Left lung (tissue), 10 donors: ENCODE data around the gene CARMIL1. TPM values are rescaled to one million over a fixed set of nuclear protein-coding genes. Genes with fewer than 3 reads are reported as not detected.

ENCODE experiments used
- ATAC-seq: fragments of 200-7000 bp; cut with Tn5 transposase; one replicate; pipeline ENCODE4 v1.9.1; 2020; ENCODE audit warnings: moderate library complexity
- DNase-seq, 4 donors: peaks; one replicate each; pipeline ENCODE4 v3.0.0-alpha.2; 2013 to 2020
- H3K27ac ChIP-seq, 2 donors: fragments of 200-600 bp; sonication (generic) in 1 of 2; one replicate each; pipeline versions ENCODE4 v1.5.0 to v1.8.0; 2020 to 2021
- H3K27me3 ChIP-seq, 2 donors: fragments of 200-600 bp; sonication (generic) in 1 of 2; one replicate each; pipeline versions ENCODE4 v1.5.0 to v1.8.0; 2020 to 2021
- H3K36me3 ChIP-seq, 2 donors: fragments of 200-600 bp; sonication (generic) in 1 of 2; one replicate each; pipeline versions ENCODE4 v1.5.0 to v1.8.0; 2020 to 2021
- H3K4me1 ChIP-seq, 2 donors: fragments of 200-600 bp; one replicate each; pipeline ENCODE4 v1.8.0; 2021
- H3K4me3 ChIP-seq, 2 donors: fragments of 200-600 bp; sonication (generic) in 1 of 2; one replicate each; pipeline versions ENCODE4 v1.5.0 to v1.8.0; 2020 to 2021; ENCODE audit warnings: mild to moderate bottlenecking in 1 of 2
- H3K9me3 ChIP-seq, 2 donors: fragments of 200-600 bp; sonication (generic) in 1 of 2; one replicate each; pipeline versions ENCODE4 v1.5.0 to v1.8.0; 2020 to 2021
- intact Hi-C, 2 donors: fragments of 100-400 bp; cut with DNase I; formaldehyde crosslinking; loops; one replicate each; pipeline versions ENCODE4 v1.11.2 to v1.14.2; 2022
- polyA plus RNA-seq, 6 donors: library from polyadenylated mRNA; unstranded; fragments of 120-200 nt; gene quantifications; one replicate each; pipeline ENCODE4 v1.2.1, GENCODE V29; 2013; ENCODE audit not compliant: insufficient read length in 6 of 6
- total RNA-seq, 2 donors: library from RNA; stranded (reverse); fragmentation: NEBNext Ultra II Directional; extraction: Animal tissue kit (Norgen Biotek cat#: 25700); gene quantifications; one replicate each; pipeline ENCODE4 v1.2.1, GENCODE V29; 2021
- TF ChIP-seq, protein P1 (sequence below), 2 donors: fragments of 200-600 bp; sonication (generic) in 1 of 2; IDR thresholded peaks; one replicate each; pipeline versions ENCODE4 v1.5.0 to v1.8.0; 2021; ENCODE audit warnings: antibody characterized with exemption in 2 of 2
- donor health status: DM: no; HTN: yes; CAD: no.
- donor health status: DM: no; HTN: no; CAD: no.

The CARMIL1 gene
- total and polyA plus RNA-seq, 8 donors: 16.4 to 32.8 (median 27.4) TPM

- Histone ChIP-seq H3K4me3 (no peak overlapping the region), H3K27ac (no peak overlapping the region), H3K4me1 (peaks cover 0 to 7% of the 10 kb centered on the region in 2 donors), H3K27me3 (no peaks in the 10 kb centered on the region), H3K9me3 (no peaks in the 10 kb centered on the region), H3K36me3 (no peaks in the 10 kb centered on the region)
- DNase-seq: no peak
- no peak for ATAC-seq
- TF ChIP-seq, protein P1, sequence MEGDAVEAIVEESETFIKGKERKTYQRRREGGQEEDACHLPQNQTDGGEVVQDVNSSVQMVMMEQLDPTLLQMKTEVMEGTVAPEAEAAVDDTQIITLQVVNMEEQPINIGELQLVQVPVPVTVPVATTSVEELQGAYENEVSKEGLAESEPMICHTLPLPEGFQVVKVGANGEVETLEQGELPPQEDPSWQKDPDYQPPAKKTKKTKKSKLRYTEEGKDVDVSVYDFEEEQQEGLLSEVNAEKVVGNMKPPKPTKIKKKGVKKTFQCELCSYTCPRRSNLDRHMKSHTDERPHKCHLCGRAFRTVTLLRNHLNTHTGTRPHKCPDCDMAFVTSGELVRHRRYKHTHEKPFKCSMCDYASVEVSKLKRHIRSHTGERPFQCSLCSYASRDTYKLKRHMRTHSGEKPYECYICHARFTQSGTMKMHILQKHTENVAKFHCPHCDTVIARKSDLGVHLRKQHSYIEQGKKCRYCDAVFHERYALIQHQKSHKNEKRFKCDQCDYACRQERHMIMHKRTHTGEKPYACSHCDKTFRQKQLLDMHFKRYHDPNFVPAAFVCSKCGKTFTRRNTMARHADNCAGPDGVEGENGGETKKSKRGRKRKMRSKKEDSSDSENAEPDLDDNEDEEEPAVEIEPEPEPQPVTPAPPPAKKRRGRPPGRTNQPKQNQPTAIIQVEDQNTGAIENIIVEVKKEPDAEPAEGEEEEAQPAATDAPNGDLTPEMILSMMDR (IDR thresholded peaks at IDR 0.05): no peak
- intact Hi-C loops: no loop called here
Measured at GRCh38 chr6:25288518-25288917, 9.3 kb downstream of the CARMIL1 start.

DNA sequence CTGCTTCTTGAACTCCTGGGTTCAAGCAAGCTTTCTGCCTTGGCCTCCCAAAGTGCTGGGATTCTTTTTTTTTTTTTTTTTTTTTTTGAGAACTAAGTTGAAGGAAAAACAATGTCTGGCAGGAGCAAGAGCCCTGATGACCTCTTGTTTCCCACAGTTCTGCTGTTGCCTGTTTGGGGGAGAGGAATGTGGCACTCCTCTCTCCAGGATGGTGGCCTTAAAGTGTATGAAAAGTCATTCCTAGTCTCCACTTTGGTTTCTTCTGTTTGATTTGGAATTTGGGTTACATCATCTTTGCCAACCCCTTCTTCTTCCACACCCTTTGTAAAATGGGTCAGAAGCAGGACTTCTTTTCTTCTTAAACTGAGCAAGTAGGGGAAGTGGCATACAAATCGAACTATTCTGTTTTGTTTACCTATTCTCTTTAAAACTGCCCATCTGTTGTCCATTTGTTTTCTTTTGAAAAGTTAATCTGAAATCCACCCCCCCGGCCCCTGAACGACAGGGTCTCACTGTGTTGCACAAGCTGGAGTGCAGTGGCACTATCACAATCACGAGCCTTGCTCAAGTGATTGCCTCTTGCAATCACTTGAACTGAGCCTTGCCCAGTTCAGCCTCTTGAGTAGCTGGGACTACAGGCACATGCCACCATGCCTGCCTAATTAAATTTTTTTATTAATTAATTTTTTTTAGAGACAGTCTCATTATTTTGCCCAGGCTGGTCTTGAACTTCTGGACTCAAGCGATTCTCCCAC is 11.3 kb downstream of the CARMIL1 start:
- no peaks in the 10 kb centered on the region for H3K36me3 ChIP-seq
- no peaks in the 10 kb centered on the region for H3K27me3 ChIP-seq
- peak; percentile 77 for ATAC-seq
- intact Hi-C loops: no loop called here
- H3K9me3 ChIP-seq: no peaks in the 10 kb centered on the region
- H3K27ac ChIP-seq: peak overlapping the region in 1 of 2 donors; percentile 30
- peaks cover 0 to 10% of the 10 kb centered on the region in 2 donors for H3K4me1 ChIP-seq
- TF ChIP-seq, protein P1 (IDR thresholded peaks at IDR 0.05): no peak
- H3K4me3 ChIP-seq: no peak overlapping the region
- DNase-seq: no peak

DNA sequence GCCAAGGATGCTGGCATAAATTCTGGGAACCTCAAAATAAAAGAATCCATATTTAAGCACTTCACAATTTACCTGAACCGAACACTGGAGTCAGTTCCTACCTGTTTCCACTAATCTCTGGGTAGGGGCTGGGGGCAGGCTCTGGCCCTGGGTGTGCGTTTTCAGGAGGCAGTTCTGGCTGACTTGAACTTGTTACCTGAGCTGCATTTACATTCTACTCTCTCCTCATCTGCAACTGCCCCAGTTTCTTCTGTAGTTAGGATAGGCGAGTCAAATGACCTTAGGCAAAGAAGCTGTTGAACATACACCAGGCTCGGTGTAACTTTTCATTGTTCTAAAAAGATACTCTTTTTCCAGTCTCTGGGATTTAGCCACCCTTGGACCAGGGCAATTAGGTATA is 13.2 kb downstream of the CARMIL1 start:
- no peaks in the 10 kb centered on the region for H3K9me3 ChIP-seq
- H3K36me3 ChIP-seq: no peaks in the 10 kb centered on the region
- intact Hi-C loops: no loop called here
- peaks cover 0 to 14% of the 10 kb centered on the region in 2 donors for H3K4me1 ChIP-seq
- no peaks in the 10 kb centered on the region for H3K27me3 ChIP-seq
- TF ChIP-seq, protein P1 (IDR thresholded peaks at IDR 0.05): no peak
- H3K4me3 ChIP-seq: no peak overlapping the region
- H3K27ac ChIP-seq: no peak overlapping the region
- DNase-seq (no peak), ATAC-seq (no peak)

GRCh38 chr6:25295651-25296050 is 16.5 kb downstream of the CARMIL1 start:
- ATAC-seq (peak; percentile 12), DNase-seq (no peak)
- Histone ChIP-seq H3K9me3 (no peaks in the 10 kb centered on the region), H3K4me3 (no peak overlapping the region), H3K27ac (peak overlapping the region in 1 of 2 donors; percentile 68), H3K27me3 (no peaks in the 10 kb centered on the region), H3K36me3 (no peaks in the 10 kb centered on the region), H3K4me1 (peaks cover 7 to 8% of the 10 kb centered on the region in 2 donors)
- TF ChIP-seq, protein P1 (IDR thresholded peaks at IDR 0.05): no peak
- intact Hi-C loops: no loop called here

DNA sequence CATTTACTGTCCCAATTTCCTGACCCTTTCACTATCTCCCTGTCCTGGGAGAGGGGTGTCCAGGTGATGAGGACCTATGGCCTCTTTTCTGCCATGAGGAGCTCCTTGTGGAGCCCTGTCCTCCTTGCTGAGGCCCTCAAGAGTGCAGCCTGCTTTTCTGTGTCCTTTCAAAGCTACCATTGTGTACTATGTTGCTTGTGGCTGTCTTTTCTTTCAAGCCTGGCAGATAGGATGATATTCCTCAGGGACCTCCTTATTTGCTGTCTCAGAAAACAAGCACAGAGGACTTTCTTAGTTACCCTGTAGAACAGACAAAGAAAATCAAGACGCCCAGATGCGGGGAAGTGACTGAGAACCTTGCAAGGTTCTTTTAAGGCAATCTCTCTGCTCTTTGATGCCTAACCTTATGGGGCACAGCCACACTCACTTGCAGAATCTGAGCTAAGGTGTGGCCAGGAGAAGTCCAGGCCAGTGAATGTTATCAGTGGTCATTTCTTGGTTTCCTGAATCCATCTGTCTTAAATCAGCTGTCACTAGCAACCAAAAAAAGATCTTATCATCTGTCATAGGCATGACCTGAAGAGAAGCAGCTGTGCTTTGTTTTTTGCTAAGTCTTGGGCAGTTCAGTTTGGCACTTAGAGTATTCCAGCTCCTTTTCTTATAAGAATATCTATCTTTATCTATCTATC is 17.2 kb downstream of the CARMIL1 start:
- H3K4me1 ChIP-seq: peaks cover 7 to 11% of the 10 kb centered on the region in 2 donors
- intact Hi-C loops: no loop called here

More for the DNA sequence above, 17.2 kb downstream of the CARMIL1 start:
- no peaks in the 10 kb centered on the region for H3K9me3 ChIP-seq
- TF ChIP-seq, protein P1 (IDR thresholded peaks at IDR 0.05): no peak
- H3K27ac ChIP-seq: peak overlapping the region; percentile 39 to 68
- ATAC-seq: no peak
- H3K36me3 ChIP-seq: no peaks in the 10 kb centered on the region
- no peaks in the 10 kb centered on the region for H3K27me3 ChIP-seq
- DNase-seq: peak in 1 of 4 donors; percentile 58
- no peak overlapping the region for H3K4me3 ChIP-seq
